Hepatocyte (in vitro differentiated cells): ENCODE data around the gene CLMP.

ENCODE experiments used
- CTCF ChIP-seq: fragments of 200-600 bp; sonication (generic); IDR thresholded peaks from 2 replicates; pipeline ENCODE4 v1.5.1; 2016; ENCODE audit warnings: antibody characterized with exemption, mild to moderate bottlenecking; ENCODE audit not compliant: poor library complexity
- EZH2 ChIP-seq: fragments of 200-600 bp; sonication (generic); IDR thresholded peaks from 2 replicates; pipeline ENCODE4 v1.6.1; 2016; ENCODE audit warnings: antibody characterized with exemption, mild to moderate bottlenecking, borderline replicate concordance
- EZH2phosphoT487 ChIP-seq: fragments of 200-600 bp; sonication (generic); IDR thresholded peaks from one replicate; pipeline ENCODE4 v1.6.1; 2018; ENCODE audit warnings: antibody characterized with exemption, mild to moderate bottlenecking, low read depth, moderate library complexity; ENCODE audit not compliant: unreplicated experiment, severe bottlenecking

- TF ChIP-seq EZH2 = no peak
- no peak for TF ChIP-seq CTCF
- no peak for TF ChIP-seq EZH2phosphoT487
Observed at GRCh38 chr11:123200264-123200663, 5.2 kb upstream of the CLMP start.
